GM06990 (cell line): Measurements from ENCODE around the gene SRPK3.

Experiments
- DNase-seq: peaks from one replicate; pipeline ENCODE4 v3.0.0-alpha.2; 2011; ENCODE audit not compliant: insufficient read length; ENCODE audit errors: extremely low read depth
- H3K27me3 ChIP-seq: replicated peaks from 2 replicates; pipeline ENCODE4 v1.6.0; 2011; ENCODE audit warnings: low read length; ENCODE audit not compliant: control insufficient read depth, insufficient read depth
- H3K36me3 ChIP-seq: 2 replicates; pipeline ENCODE4 v1.5.1; 2011; ENCODE audit warnings: low read length; ENCODE audit not compliant: control insufficient read depth, insufficient read depth
- H3K4me3 ChIP-seq: replicated peaks from 2 replicates; pipeline ENCODE4 v1.5.1; 2011; ENCODE audit warnings: low read depth, mild to moderate bottlenecking, control low read depth, low read length
- CTCF ChIP-seq: IDR thresholded peaks from 2 replicates; pipeline ENCODE4 v1.5.1; 2011; ENCODE audit warnings: low read length, control low read depth, mild to moderate bottlenecking, inconsistent platforms; ENCODE audit not compliant: insufficient read depth, poor library complexity, severe bottlenecking

SRPK3 gene

GRCh38 chrX:153779891-153780677 is 757 bp upstream of the SRPK3 start:
- no peaks in the 10 kb centered on the region for H3K36me3 ChIP-seq
- TF ChIP-seq CTCF: no peak
- H3K27me3 ChIP-seq: no peaks in the 10 kb centered on the region; the same call in 1 of the 2 replicates
- no peak for DNase-seq
- no peak overlapping the region for H3K4me3 ChIP-seq

- Histone ChIP-seq H3K4me3 (no peak overlapping the region), H3K27me3 (no peaks in the 10 kb centered on the region; the same call in 1 of the 2 replicates), H3K36me3 (no peaks in the 10 kb centered on the region)
- DNase-seq: no peak
- no peak for TF ChIP-seq CTCF
Observed at GRCh38 chrX:153781428-153782047, 697 bp downstream of the SRPK3 start.

GRCh38 chrX:153782313-153782712 is 1.5 kb downstream of the SRPK3 start:
- no peak for DNase-seq
- H3K36me3 ChIP-seq: no peaks in the 10 kb centered on the region; the same call in none of the 2 replicates
- TF ChIP-seq CTCF: no peak
- no peaks in the 10 kb centered on the region for H3K27me3 ChIP-seq
- no peak overlapping the region for H3K4me3 ChIP-seq

- no peaks in the 10 kb centered on the region; the same call in none of the 2 replicates for H3K36me3 ChIP-seq
- no peak for DNase-seq
- TF ChIP-seq CTCF: no peak
- H3K4me3 ChIP-seq: no peak overlapping the region
- H3K27me3 ChIP-seq: no peaks in the 10 kb centered on the region
Observed at GRCh38 chrX:153782871-153783270, 2.0 kb downstream of the SRPK3 start.

- Histone ChIP-seq H3K27me3 (no peaks in the 10 kb centered on the region), H3K36me3 (no peaks in the 10 kb centered on the region; the same call in none of the 2 replicates), H3K4me3 (no peak overlapping the region)
- DNase-seq: no peak
- no peak for TF ChIP-seq CTCF
Observed at GRCh38 chrX:153783378-153784013, 2.7 kb downstream of the SRPK3 start.
